Forelimb muscle (tissue), 1 donor: ENCODE measurements around the gene R3HDM2. TPM values are rescaled to one million over a fixed set of nuclear protein-coding genes. Genes with fewer than 3 reads are reported as not detected.

ENCODE experiments used
- DNase-seq: peaks from one replicate; pipeline ENCODE4 v3.0.0-alpha.2; 2013; ENCODE audit warnings: low read depth
- polyA plus RNA-seq: library from polyadenylated mRNA; unstranded; fragments of 120-200 nt; gene quantifications from one replicate; pipeline ENCODE4 v1.2.1, GENCODE V29; 2013; ENCODE audit not compliant: insufficient read length

R3HDM2 gene
- polyA plus RNA-seq, 1 donor = 50.1 TPM

DNA sequence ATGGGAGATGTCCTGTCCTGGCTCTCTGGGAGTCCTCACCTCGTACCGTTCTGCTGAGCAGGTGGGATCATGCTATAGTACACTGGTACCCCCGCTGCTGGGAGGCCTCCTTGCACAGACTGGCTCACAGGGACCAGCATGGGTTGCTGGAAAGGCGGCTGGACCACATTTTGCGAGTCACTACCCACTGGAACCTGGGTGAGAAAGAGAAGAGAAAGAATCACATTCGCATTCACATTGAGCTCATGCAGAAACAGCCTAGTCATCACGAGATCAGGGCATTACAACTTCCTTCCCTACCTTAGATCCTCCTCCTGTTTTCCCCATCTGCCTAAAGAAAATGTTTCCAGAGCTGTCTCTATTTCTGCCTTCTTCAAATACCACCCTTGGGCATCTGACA, 162.6 kb downstream of the R3HDM2 start:
- DNase-seq = no peak

DNA sequence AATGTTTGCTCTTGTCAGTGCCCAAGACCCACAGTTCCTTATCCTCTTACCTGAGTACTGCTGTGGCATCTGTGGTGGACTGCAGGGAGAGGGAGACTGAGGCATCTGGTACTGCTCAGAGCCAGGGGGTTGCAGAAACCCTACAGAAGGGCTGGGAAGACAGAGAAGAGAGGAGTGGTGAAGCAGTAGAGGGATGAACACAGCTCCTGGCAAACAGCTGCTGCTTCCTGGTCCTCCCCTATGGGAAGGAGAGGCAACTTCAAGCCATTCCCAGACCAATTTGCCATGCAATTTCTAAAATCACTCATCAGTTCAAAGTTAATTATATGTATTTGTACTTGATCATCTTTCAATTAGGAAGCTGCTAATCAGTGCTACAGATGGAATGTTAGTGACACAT, 164.2 kb downstream of the R3HDM2 start:
- DNase-seq = no peak

DNA sequence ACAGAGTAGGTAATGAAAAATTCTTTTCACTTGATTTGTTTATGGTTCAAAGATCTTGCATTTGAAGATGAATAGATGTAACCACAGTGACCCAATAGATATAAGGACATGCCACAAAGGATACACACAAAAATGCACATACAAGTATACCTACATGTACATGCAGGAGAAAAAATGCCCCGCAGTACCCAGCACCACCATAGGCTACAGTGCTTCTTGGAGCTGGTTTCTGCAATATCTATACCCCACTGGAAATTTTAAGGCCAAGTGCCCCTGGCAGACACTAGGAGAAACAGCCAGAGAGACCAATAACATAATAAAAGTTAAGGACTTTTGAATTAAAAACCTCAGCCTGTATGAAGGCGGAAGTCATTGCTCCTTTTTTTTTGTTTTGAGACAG, 167.7 kb downstream of the R3HDM2 start:
- no peak for DNase-seq

DNA sequence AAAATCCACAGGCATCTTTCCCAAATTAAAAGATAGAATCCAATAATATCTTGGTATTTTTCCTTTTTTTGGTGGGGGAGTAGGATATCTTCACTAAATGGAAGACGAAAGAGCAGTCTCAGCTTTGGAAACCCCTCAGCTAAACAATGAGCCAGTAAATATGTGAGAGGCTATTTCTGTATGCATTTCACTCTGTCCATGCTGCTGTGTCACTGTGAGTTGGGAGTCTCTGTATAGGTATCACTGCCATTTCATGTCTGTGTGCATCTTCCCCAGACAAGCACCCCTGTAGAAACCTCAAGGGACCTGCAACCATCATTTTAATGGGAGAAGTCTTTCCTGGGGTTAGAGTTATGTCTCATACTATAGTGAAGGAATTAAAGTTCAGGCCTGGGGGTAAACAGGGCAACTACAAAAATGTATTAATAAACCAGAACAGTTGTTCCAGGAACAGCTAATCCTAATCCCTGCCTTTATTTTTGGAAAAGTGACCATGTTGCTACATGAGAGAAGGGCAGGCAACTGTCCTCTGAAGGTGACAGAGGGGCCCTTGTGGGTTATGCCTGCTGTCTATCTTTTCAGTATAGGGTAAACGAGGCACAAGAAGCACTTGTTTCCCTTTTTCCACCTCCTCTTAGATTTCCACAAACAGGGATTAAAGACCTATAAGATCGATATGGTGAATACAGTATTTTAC, 168.6 kb downstream of the R3HDM2 start:
- DNase-seq = no peak

DNA sequence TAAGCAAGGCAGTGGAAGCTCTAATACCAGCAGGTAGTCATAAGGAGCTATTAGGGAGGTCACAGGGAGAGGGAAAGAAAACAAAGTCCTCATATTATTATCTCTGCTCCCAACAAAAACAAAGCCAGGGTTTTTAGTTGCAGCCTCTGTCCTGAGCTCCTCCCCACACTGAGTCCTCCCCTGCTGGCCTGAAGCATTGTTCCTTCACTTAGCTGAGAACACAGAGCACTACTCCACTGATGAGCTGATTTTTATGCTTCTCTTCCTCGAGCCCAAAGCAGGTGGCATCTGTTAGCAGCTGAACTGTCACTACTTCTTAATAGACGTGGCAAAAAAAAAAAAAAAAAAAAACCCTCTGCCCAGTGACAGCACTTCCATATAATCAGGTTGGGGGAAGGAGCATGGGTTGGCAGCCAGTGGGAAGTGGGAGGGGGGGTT, 169.4 kb downstream of the R3HDM2 start:
- no peak for DNase-seq

DNA sequence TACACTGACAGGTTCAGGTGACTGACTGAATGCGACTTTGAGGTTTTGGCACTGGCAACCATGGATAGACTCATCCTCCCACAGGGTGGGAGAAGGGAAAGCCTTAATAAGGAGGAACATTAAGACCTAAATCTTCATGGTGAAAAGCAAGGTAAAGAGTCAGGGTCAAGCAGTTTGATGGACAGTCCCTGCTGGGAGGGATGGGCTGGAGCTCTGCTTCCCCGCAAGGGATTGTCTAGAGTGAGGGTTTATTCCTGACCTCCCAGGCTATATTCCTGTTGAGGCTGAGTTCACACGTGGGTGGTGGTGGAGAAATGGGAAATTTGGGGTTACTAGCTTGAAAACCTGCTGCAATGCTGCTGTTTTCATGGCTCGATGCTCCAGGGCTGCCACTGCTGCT, 170.5 kb downstream of the R3HDM2 start:
- no peak for DNase-seq

DNA sequence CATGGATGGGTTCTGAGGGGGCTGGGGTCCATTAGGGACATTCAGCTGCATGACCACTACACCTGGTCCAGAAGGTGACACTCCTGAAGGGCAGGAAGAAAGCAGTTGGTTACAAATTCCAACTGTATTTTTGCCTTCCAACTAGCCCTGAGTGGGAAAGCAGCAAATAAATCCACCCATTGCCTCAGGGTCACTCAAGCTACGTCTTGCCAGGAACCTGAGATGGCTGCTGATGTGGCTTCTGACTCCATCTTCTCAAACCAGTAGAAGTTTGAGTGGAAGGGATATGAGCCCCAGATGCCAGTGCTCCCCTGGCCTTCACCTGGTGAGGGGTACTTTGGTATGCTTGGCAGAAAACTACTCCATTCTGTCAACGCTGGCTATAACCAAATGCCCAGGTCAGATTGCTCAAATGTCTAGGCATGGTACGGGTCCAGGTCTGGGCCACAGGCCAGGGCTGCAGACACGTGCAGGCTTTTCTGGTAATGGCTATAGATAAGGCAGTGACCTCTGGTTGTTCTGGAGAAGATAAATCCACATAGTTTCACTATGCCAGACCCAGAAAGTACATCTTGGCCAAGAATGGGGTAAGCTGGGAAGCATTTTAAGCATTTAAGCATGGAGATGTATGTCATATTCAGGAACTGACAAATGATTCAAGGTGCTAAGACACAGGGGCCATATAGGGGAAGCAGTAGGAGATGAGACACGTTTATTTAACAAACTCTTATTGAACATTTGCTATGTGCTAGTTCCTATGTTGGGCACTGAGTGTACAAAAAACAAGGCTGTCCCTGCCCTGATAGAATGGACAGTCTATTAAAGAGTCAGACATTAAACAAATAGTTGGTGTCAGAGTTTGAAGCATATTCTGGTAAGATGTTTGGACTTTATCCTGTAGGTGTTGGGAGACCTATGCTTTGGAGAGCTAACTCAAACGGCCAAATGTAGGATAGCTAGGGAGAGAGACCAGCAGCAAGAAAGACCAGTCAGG, 171.6 kb downstream of the R3HDM2 start:
- DNase-seq = no peak

DNA sequence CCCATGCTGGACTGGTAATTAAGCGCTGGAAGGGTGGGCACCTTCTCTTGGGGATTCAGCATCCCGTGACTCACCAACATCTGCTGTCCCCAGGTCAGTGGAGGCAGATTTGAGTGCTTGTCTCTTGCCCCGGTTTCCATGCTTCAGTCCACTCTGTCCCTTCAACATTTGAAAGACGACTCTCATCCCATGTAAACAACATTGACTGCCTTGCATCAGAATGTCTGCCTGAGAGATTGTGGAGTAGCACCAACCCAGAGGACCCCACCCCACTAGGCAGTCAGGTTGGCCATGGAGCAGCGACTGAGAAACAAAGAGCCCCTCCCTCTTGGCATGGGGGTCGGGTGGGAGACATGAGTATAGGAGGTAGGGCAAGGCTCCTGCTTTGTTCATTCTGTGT, 174.9 kb downstream of the R3HDM2 start:
- no peak for DNase-seq

DNA sequence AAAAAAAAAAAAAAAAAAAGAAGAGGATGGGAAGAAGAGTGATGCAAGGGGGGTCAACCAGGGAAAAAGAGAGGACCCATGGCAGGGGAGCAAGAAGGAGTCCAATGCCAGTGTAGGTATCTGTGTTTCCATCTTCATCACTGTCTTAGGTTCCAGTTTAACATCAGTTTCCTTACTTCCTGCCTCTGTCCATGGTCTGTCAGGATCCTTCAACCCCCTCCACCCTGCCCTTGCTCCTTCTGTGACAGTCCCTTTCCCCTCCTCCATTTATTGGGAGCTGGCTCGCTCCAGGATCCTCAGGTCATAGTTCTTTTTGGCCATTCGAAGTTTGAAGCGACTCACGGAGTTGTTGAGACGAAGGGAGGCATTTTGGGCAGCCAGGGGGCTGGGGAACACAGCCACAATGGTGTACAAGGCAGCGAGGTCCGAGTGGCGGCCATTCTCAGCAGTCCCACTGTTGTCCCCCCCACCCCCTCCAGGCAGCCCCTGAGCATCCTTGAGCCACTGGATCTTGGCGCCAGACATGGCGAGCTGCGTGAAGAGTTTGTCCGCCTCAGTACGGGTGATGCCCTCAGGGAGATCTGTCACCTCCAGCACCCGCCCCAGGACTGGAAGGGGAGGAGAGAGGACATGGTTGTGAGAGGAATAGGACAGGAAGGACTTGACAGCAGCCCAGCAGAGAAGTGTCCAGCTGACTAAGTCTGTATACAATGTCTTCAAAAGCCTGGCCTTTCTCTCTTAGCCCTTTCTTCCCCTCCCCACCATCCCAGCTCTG, 176.2 kb downstream of the R3HDM2 start:
- DNase-seq = no peak

DNA sequence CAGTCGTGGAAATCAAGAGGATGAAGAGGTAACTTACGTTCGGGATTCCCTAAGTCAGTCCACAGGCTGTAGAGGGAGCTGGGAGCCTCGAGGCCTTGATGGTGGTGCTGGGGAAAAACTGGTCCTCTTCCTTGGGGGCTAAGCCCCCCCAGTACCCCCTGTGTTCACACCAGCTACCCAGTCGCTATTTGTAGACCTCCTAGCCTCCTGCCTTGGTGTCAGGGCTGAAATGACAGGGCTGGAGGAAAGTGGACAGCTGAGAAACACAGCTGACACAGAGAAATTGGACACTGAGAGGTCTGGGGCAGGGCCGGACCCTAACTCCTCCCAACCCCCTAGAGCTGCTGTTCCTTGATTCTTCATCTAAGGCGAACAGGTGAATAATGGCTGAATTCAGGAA, 179.9 kb downstream of the R3HDM2 start, which contains the start of gene STAC3:
TSS of gene STAC3 (minus strand) at position 232 of the 400 bp plus-strand sequence. CDS start 1,551 bp downstream, outside the sequence.
- DNase-seq = no peak

DNA sequence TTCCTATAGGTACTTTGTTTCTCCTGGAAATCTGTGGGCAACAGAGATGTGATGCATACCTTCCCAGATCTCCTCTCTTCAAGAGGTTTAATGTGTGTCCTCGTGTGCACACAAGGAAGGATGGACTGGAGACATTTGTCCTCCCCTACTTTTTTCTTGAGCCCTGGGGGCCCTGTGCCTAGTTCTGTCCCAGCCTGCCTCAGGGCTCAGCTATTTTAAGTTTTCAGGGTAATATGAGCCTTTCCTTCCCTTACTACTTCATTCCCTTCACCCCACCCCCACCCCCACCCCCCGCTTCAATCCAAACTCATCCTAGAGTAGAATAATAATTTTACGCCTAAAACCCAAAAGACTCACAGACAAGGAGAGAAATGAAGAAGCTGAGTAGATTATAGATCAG, 180.3 kb downstream of the R3HDM2 start:
- DNase-seq = no peak

DNA sequence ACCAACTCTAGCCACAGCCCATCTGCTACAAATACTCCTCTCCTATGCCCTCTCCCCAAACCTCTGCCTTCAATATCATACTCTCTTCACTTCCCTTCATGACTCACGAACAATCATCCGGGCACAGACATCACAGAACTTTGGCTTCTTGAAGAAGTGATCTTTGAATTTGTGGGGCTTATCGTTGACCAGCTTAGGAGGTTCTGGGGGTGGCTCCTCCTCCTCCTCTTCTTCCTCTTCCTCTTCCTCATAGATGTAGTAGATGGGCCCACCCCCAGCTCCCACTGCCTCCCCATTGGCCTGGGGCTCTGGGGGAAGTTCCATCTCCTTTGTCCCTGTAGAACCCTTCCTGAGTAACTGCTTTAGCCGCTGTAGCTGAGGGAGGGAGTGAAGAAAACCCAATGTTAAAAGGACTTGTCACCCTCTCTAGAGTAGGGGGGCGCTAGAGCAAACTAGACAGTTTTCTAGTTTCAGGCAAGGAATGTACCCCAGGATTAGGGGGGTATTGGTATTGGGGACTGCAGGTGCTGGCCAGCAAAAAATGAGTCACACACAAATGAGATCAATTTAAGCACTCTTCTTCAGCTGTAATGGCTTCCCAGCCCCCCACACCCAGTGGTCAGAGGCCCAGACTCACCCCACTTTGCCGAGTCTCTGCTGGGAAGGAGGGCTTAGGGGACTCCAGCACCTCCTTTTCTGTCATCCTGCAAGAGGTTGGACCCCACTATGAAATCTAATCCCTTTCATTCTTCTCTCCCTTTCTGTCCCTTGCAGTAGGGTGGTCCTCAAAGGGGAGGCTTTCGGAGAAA, 181.7 kb downstream of the R3HDM2 start:
- no peak for DNase-seq

DNA sequence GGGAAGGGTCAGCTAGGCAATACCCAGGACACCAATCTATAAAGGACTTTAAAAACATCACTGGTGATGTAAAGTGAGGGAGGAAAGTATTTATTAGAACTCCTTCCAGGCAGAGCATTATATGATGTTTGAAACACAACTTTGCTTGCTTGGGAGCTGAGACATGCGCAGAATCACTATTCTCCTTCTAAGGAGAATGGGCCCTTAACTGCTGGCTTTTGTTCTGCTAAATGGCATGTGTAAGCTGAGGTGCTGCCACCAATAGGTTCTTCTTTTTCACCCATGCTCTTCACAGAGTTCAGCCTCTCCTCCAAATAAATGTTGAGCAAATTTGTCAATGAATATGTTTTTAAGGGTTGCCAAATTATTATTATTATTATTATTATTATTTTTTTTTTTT, 183.8 kb downstream of the R3HDM2 start:
- DNase-seq = no peak

DNA sequence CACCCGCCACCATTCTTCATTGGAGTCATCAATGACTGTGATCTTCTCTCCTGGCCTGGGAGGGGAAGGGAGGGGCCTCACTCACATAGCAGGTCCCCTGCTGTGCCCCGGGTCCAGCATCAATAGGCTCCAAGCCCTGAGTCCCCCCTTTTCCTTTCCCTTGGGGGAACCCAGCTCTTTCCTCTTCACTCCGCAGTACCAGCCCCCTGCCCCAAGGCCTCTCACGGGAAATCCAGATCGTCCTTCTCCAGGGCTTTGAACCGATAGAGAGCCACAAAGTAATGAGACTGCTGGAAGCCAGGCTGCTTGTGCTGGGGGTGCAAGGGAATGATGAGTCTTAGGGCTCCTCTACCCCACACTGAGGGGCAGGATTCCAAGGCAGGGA, 186.5 kb downstream of the R3HDM2 start:
- DNase-seq = no peak

DNA sequence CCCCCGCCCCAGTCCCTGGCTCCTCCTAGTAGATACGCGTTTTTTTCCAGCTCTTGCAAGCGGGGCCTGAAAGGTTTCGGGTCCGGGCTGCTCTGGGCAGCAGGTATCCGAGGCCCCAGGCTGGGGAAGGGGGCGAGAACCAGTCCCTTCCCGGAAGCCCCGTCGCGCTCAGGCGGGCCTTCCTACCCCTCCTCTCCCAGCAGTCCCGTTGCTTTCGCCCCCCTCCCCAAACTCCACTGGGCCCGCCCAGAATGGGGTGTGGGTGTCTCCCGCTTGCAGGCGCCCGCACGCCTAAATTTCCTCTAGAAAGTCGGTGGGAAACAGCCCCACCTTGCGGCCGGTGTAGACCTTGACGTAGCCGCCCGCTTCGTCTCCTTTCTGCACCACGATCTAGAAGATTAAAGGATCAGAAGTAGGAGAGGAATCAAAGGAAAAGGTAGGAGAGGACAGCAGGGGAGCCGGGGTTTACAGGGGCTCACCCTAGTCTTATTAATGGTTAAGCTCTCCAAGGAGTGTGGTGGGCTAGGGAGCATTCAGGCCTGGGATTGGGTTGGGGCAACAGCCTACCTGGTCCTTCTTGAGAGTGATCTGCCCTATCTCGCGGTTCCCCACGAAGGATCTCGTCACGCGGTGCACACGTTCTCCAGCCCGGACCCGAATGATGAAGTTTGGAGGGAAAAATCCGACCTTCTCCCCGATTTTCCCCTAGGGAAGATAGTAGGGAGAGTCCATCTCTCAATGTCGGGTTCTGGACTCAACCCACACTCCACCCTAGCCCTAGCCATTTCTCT, 187.1 kb downstream of the R3HDM2 start:
- no peak for DNase-seq

DNA sequence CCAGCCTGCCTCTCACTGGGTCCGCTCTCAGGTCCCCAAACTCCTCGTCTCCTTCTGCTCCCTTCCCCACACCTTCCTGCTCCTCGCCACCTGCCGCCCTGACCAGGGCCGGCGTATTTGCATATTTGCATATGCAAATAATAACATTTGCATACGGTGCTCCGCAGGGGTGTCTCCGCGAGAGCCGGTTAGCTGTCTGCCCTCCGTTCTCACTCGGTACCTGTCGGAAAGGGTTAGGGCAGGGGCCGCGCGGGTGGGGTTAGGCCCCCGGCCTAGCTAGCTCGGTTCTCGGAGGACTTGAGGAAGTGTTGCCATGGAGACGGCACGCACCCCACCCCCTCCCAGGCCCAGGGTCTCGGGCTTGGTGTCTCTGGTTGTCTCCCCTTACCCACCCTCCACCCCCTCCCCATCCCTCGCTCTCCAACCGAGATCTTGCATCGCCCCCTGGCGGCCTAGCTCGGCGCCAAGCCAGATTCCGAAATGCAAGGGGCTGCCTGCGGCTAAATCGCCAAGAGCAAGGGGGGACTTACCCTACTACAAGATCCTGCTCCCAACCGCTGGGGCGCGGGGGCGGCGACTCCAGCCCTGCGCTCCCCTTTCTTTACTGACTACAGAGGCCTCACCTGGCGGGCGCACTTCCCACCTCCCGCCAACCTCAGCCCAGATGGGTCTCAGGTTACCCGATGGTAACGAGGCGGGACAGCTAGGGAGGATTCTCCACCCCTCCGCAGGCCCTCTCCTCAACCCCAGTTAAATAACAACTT, 188.0 kb downstream of the R3HDM2 start:
- DNase-seq = no peak

DNA sequence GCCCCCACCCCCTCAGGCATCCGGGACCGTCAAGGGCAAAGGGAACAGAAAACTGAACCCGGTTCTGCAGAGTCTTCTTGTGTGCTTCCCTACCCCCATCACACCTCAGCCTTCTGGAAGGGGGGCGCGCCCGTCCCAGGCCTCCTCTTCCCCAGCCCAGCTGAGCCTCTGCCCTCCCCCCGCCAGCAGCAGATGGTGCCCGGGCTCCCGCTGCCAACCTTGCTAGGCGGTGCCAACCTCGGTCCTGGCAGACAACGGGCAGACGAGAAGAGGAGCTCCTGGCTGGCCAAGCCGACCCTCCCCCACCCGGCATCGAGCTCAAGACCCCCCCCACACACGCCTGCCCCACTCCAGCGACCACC, 188.5 kb downstream of the R3HDM2 start:
- DNase-seq = no peak

DNA sequence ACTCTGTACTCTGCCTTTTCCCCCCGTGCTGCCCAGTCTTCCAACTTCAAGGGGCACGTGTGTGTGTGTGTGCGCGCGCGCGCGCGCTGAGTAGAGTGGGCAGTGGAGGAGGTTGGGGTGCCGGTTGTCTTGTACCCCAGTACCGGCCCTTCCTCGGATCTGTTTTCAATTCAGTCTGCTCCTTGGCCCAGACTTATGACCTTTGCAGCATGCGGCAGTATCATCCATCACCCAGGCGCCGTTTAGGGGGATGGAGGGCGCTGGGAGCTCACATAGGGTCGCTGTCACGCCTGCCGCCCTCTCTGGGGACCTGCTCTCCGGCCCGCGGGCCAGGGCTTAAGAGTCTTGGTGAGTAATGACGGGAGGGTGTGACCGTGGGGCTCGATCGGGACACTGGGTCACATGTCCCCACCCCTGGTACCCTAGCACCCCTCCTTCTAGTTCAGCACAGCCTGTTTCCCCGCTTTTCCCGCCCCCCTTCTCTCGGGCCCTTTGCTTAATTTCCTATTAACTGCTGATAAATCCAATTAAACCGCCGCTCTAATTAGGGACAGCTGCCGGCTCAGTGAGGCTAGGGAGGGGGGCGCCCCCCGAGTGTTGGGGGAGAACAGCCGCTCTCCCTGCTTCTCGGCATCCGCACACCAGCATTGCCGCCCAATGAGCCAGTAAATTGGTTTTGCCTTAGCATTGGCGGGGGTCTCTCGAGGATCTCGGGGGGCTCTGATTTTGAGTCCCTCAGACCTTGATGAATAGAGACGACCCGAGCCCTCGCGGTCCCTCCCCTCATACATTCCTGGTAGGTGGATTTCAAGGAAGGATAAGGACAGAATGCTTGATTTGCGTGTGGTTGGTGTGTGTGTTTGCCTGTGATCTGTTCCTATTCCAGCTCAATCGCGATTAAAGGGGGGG, 189.2 kb downstream of the R3HDM2 start:
- no peak for DNase-seq
